Transverse colon (tissue), 4 donors: ENCODE results near the gene SYT17. TPM values are rescaled to one million over a fixed set of nuclear protein-coding genes. Genes with fewer than 3 reads are reported as not detected.

Experiments used
- DNase-seq: peaks from one replicate; pipeline ENCODE4 v3.0.0-alpha.2; 2019
- H3K27ac ChIP-seq, 4 donors: fragments of 200-600 bp; sonication (generic); 2 replicates each; pipeline ENCODE4 v1.5.1; 2016 to 2018; ENCODE audit warnings: inconsistent platforms in 4 of 4
- H3K27me3 ChIP-seq: fragments of 200-600 bp; sonication (generic); 2 replicates; pipeline ENCODE4 v1.5.1; 2017; ENCODE audit warnings: inconsistent platforms
- H3K36me3 ChIP-seq, 4 donors: fragments of 200-600 bp; sonication (generic); 2 replicates each; pipeline ENCODE4 v1.5.1; 2017 to 2019; ENCODE audit warnings: inconsistent platforms in 4 of 4
- H3K4me1 ChIP-seq, 4 donors: fragments of 200-600 bp; sonication (generic); 2 replicates each; pipeline ENCODE4 v1.5.1; 2017 to 2020; ENCODE audit warnings: inconsistent platforms in 4 of 4
- H3K4me3 ChIP-seq, 4 donors: fragments of 200-600 bp; sonication (generic); 1 replicate in 1 of 4; 2 replicates in 3 of 4; pipeline versions ENCODE4 v1.5.1 to v1.6.1; 2017 to 2019; ENCODE audit warnings: inconsistent platforms in 4 of 4
- H3K9me3 ChIP-seq, 2 donors: fragments of 200-600 bp; sonication (generic); 2 replicates each; pipeline ENCODE4 v1.5.1; 2017 to 2019; ENCODE audit warnings: inconsistent platforms in 2 of 2
- CTCF ChIP-seq, 5 experiments: fragments of 200-600 bp in 3 of 5; fragments of 450-650 bp in 2 of 5; sonication (generic) in 3 of 5; IDR thresholded peaks; 1 replicate in 2 of 5; 2 replicates in 3 of 5; pipeline ENCODE4 v1.5.1; 2016 to 2017; ENCODE audit warnings: antibody characterized with exemption in 5 of 5, inconsistent platforms in 3 of 5, mild to moderate bottlenecking in 2 of 5, moderate library complexity in 1 of 5
- EP300 ChIP-seq: sonication (generic); formaldehyde crosslinking; IDR thresholded peaks from one replicate; pipeline ENCODE4 v1.6.1; 2017; ENCODE audit warnings: antibody characterized with exemption, low read depth
- POLR2A ChIP-seq: fragments of 450-650 bp; IDR thresholded peaks from one replicate; pipeline ENCODE4 v1.6.1; 2016; ENCODE audit warnings: antibody characterized with exemption, mild to moderate bottlenecking, moderate library complexity
- POLR2AphosphoS5 ChIP-seq, 3 donors: sonication (generic); formaldehyde crosslinking; IDR thresholded peaks; one replicate each; pipeline ENCODE4 v1.6.1; 2016; ENCODE audit warnings: antibody characterized with exemption in 3 of 3
- WGBS, 2 donors: methylation state at CpG; one replicate each; pipeline ENCODE4 v1.1.5; 2018; ENCODE audit warnings: low coverage in 1 of 2; 5-methylcytosine and 5-hydroxymethylcytosine counted together
- in situ Hi-C, 4 donors: fragments of 200-750 bp; cut with MboI; loops; one replicate each; pipeline versions ENCODE4 v1.15.0 to v1.15.1; 2017; ENCODE audit warnings: low sequenced_read_pairs in 3 of 4, low pct_ligation_motif_present in 1 of 4, low pct_unique_long_range_greater_than_20kb in 1 of 4
- intact Hi-C: fragments of 100-400 bp; cut with DNase I; formaldehyde crosslinking; loops from one replicate; pipeline ENCODE4 v1.15.1; 2023; ENCODE audit warnings: low total_unique reads
- total RNA-seq, 4 donors: library from RNA; depleted of rRNA; stranded (reverse); fragments of >200 nt; gene quantifications; one replicate each; pipeline ENCODE4 v1.1.0, GENCODE V29; 2016

SYT17 gene
- total RNA-seq, 4 donors from 2014 or later, result 9.1 to 51.7 (median 19.1) TPM

- Histone ChIP-seq H3K27ac (peak overlapping the region; percentile 18 to 64 (median 55)), H3K36me3 (no peaks in the 10 kb centered on the region), H3K4me3 (no peak overlapping the region), H3K9me3 (no peaks in the 10 kb centered on the region), H3K27me3 (no peaks in the 10 kb centered on the region), H3K4me1 (peaks cover 22 to 48% (median 29%) of the 10 kb centered on the region in 4 donors)
- 23% methylated on average over 4 of the region's 4 CpGs; no CpG with 5 or more reads in 1 of the 2 donors for whole genome bisulfite sequencing, 2 donors
- peak; percentile 69 for DNase-seq
- intact Hi-C loops (no loop called here), in situ Hi-C loops (no loop called here)
- TF ChIP-seq POLR2AphosphoS5 (IDR thresholded peaks at IDR 0.05), result peak in 1 of 3 donors; percentile 52
- TF ChIP-seq POLR2A, result no peak
Observed at GRCh38 chr16:19138601-19139000, 29.4 kb upstream of the SYT17 start.

- no peak for TF ChIP-seq CTCF (IDR thresholded peaks at IDR 0.05)
- no peak for TF ChIP-seq POLR2AphosphoS5 (IDR thresholded peaks at IDR 0.05)
- TF ChIP-seq EP300, result no peak
- no peak for TF ChIP-seq POLR2A
- Histone ChIP-seq H3K27ac (peak overlapping the region in 3 of 4 donors; percentile 18 to 64 (median 64)), H3K36me3 (no peaks in the 10 kb centered on the region), H3K9me3 (no peaks in the 10 kb centered on the region), H3K4me3 (no peak overlapping the region), H3K27me3 (no peaks in the 10 kb centered on the region), H3K4me1 (peaks cover 22 to 48% (median 29%) of the 10 kb centered on the region in 4 donors)
- in situ Hi-C loops, result no loop called here
- WGBS, 2 donors, result 55 to 82% methylated on average over 2 to 5 of the region's 5 CpGs
- intact Hi-C loops, result no loop called here
- DNase-seq, result no peak
Observed at GRCh38 chr16:19139436-19140091, 28.5 kb upstream of the SYT17 start.

- Histone ChIP-seq H3K36me3 (no peaks in the 10 kb centered on the region), H3K27me3 (no peaks in the 10 kb centered on the region), H3K9me3 (no peaks in the 10 kb centered on the region), H3K4me1 (peaks cover 22 to 44% (median 28%) of the 10 kb centered on the region in 4 donors), H3K4me3 (no peak overlapping the region), H3K27ac (no peak overlapping the region)
- intact Hi-C loops, result no loop called here
- TF ChIP-seq POLR2AphosphoS5 (IDR thresholded peaks at IDR 0.05) (no peak), CTCF (IDR thresholded peaks at IDR 0.05) (no peak), POLR2A (no peak), EP300 (no peak)
- DNase-seq, result no peak
- 58 to 93% methylated on average over 2 of the region's 2 CpGs for WGBS, 2 donors
- in situ Hi-C loops, result no loop called here
Observed at GRCh38 chr16:19140396-19140795, 27.6 kb upstream of the SYT17 start.

- Histone ChIP-seq H3K27ac (no peak overlapping the region), H3K9me3 (no peaks in the 10 kb centered on the region), H3K27me3 (no peaks in the 10 kb centered on the region), H3K4me1 (peaks cover 6 to 18% (median 6%) of the 10 kb centered on the region in 4 donors), H3K36me3 (no peaks in the 10 kb centered on the region), H3K4me3 (no peak overlapping the region)
- no peak for DNase-seq
- WGBS, 2 donors, result 86 to 89% methylated on average over 8 of the region's 8 CpGs
- in situ Hi-C loops, result no loop called here
- no peak for TF ChIP-seq POLR2A
- TF ChIP-seq POLR2AphosphoS5 (IDR thresholded peaks at IDR 0.05), result no peak
- TF ChIP-seq CTCF (IDR thresholded peaks at IDR 0.05), result no peak
- intact Hi-C loops, result no loop called here
Observed at GRCh38 chr16:19142939-19143598, 25.0 kb upstream of the SYT17 start.
